Coronary artery (tissue), 2 donors: ENCODE data around the gene COL6A1.

Source experiments
- DNase-seq: peaks from one replicate; pipeline ENCODE4 v3.0.0-alpha.2; 2017; ENCODE audit warnings: low spot score
- H3K27ac ChIP-seq, 2 donors: fragments of 200-600 bp; sonication (generic); one replicate each; pipeline ENCODE4 v1.5.1; 2016 to 2019
- H3K4me3 ChIP-seq: fragments of 200-600 bp; sonication (generic); 2 replicates; pipeline ENCODE4 v1.5.1; 2016; ENCODE audit warnings: mild to moderate bottlenecking, moderate library complexity
- CTCF ChIP-seq: fragments of 200-600 bp; sonication (generic); IDR thresholded peaks from one replicate; pipeline ENCODE4 v1.5.1; 2019; ENCODE audit warnings: antibody characterized with exemption

The COL6A1 gene

GRCh38 chr21:45970674-45971615, 10.6 kb upstream of the COL6A1 start:
- peak; percentile 81 for DNase-seq
- peak; percentile 91 for TF ChIP-seq CTCF
- Histone ChIP-seq H3K27ac (peak overlapping the region; percentile 96 to 98), H3K4me3 (no peak overlapping the region)

GRCh38 chr21:45971616-45972352, 9.8 kb upstream of the COL6A1 start:
- peak overlapping the region; percentile 96 to 98 for H3K27ac ChIP-seq
- TF ChIP-seq CTCF, result no peak
- peak; percentile 83 for DNase-seq
- peak overlapping the region; percentile 73 for H3K4me3 ChIP-seq

GRCh38 chr21:45972353-45972715, 9.2 kb upstream of the COL6A1 start:
- DNase-seq, result peak; percentile 79
- Histone ChIP-seq H3K27ac (peak overlapping the region; percentile 96 to 98), H3K4me3 (peak overlapping the region; percentile 73)
- TF ChIP-seq CTCF, result no peak

- H3K27ac ChIP-seq, result peak overlapping the region; percentile 96 to 98
- DNase-seq, result peak; percentile 84
- TF ChIP-seq CTCF, result no peak
- peak overlapping the region; percentile 73 for H3K4me3 ChIP-seq
Observed at GRCh38 chr21:45972716-45973474, 8.7 kb upstream of the COL6A1 start.

GRCh38 chr21:45973475-45974072, 8.0 kb upstream of the COL6A1 start:
- H3K4me3 ChIP-seq, result peak overlapping the region; percentile 73
- peak overlapping the region; percentile 96 to 98 for H3K27ac ChIP-seq
- peak; percentile 86 for DNase-seq
- no peak for TF ChIP-seq CTCF

GRCh38 chr21:45974073-45975019, 7.2 kb upstream of the COL6A1 start:
- peak; percentile 87 for DNase-seq
- TF ChIP-seq CTCF, result no peak
- peak overlapping the region; percentile 73 for H3K4me3 ChIP-seq
- peak overlapping the region; percentile 96 to 98 for H3K27ac ChIP-seq
